Spleen (tissue), 11 donors: Measurements from ENCODE around the gene PTGES2. TPM values are rescaled to one million over a fixed set of nuclear protein-coding genes. Genes with fewer than 3 reads are reported as not detected.

ENCODE experiments used
- DNase-seq: peaks from one replicate; pipeline ENCODE4 v3.0.0-alpha.2; 2020
- H3K27ac ChIP-seq, 8 donors: fragments of 200-600 bp; sonication (generic) in 7 of 8; 1 replicate in 4 of 8; 2 replicates in 4 of 8; pipeline versions ENCODE4 v1.5.0 to v1.8.0; 2016 to 2021; ENCODE audit warnings: inconsistent platforms in 4 of 8, mild to moderate bottlenecking in 4 of 8, moderate library complexity in 1 of 8
- H3K27me3 ChIP-seq, 7 donors: fragments of 200-600 bp; sonication (generic) in 6 of 7; replicated peaks in 1 of 7; 1 replicate in 4 of 7; 2 replicates in 3 of 7; pipeline versions ENCODE4 v1.5.0 to v1.8.0; 2016 to 2021; ENCODE audit warnings: inconsistent platforms in 3 of 7, mild to moderate bottlenecking in 1 of 7
- H3K36me3 ChIP-seq, 6 donors: fragments of 200-600 bp; sonication (generic) in 5 of 6; 1 replicate in 4 of 6; 2 replicates in 2 of 6; pipeline versions ENCODE4 v1.5.0 to v1.8.0; 2016 to 2021; ENCODE audit warnings: inconsistent platforms in 2 of 6
- H3K4me1 ChIP-seq, 6 donors: fragments of 200-600 bp; sonication (generic) in 5 of 6; 1 replicate in 3 of 6; 2 replicates in 3 of 6; pipeline versions ENCODE4 v1.5.0 to v1.8.0; 2016 to 2021; ENCODE audit warnings: inconsistent platforms in 3 of 6
- H3K4me3 ChIP-seq, 8 donors: fragments of 200-600 bp; sonication (generic) in 7 of 8; 1 replicate in 4 of 8; 2 replicates in 4 of 8; pipeline versions ENCODE4 v1.5.0 to v1.8.0; 2016 to 2021; ENCODE audit warnings: inconsistent platforms in 4 of 8, mild to moderate bottlenecking in 4 of 8, moderate library complexity in 2 of 8
- H3K9me3 ChIP-seq, 8 donors: fragments of 200-600 bp; sonication (generic) in 7 of 8; 1 replicate in 4 of 8; 2 replicates in 4 of 8; pipeline versions ENCODE4 v1.5.0 to v1.8.0; 2016 to 2021; ENCODE audit warnings: inconsistent platforms in 4 of 8
- CTCF ChIP-seq, 11 experiments: fragments of 200-600 bp in 7 of 11; fragments of 450-650 bp in 4 of 11; sonication (generic) in 4 of 11; IDR thresholded peaks in 8 of 11; conservative IDR thresholded peaks in 3 of 11; 1 replicate in 7 of 11; 2 replicates in 4 of 11; pipeline versions ENCODE4 v1.4.0 to v1.8.0; 2016 to 2021; ENCODE audit warnings: antibody characterized with exemption in 11 of 11, inconsistent platforms in 4 of 11, mild to moderate bottlenecking in 1 of 11
- POLR2A ChIP-seq, 3 donors: fragments of 450-650 bp; IDR thresholded peaks; one replicate each; pipeline ENCODE4 v1.5.1; 2017; ENCODE audit warnings: antibody characterized with exemption in 3 of 3, mild to moderate bottlenecking in 1 of 3
- POLR2AphosphoS5 ChIP-seq, 3 donors: sonication (generic); formaldehyde crosslinking; IDR thresholded peaks; one replicate each; pipeline ENCODE4 v1.5.1; 2017; ENCODE audit warnings: antibody characterized with exemption in 3 of 3
- WGBS, 5 donors: extraction: QIAGEN DNeasy Blood & Tissue Kit in 3 of 5; methylation state at CpG; one replicate each; pipeline versions ENCODE4 v1.1.5 to v1.1.7; 2013 to 2018; 5-methylcytosine and 5-hydroxymethylcytosine counted together
- intact Hi-C: fragments of 100-400 bp; cut with DNase I; formaldehyde crosslinking; loops from one replicate; pipeline ENCODE4 v1.15.0; 2023; ENCODE audit warnings: low total_unique reads
- polyA plus RNA-seq, 3 donors: library from polyadenylated mRNA; stranded (reverse); fragments of 200-250 nt; gene quantifications; one replicate each; pipeline ENCODE4 v1.2.1, GENCODE V29; 2013
- total RNA-seq, 7 donors: library from RNA; depleted of rRNA in 3 of 7; stranded (reverse); fragments of >200 nt in 3 of 7; fragmentation: NEBNext Ultra II Directional in 4 of 7; extraction: Animal tissue kit (Norgen Biotek cat#: 25700) in 4 of 7; gene quantifications; one replicate each; pipeline versions ENCODE4 v1.1.0 to v1.2.1, GENCODE V29; 2016 to 2021
- donor health status: healthy with polysubstance abuse.
- donor health status: DM: no; HTN: no; CAD: no; lungs with moderate emphysema.
- donor health status: DM: no; HTN: no; CAD: no.
- donor health status: Bipolar disorder and iron deficiency.
- donor health status: healthy.
- donor health status: DM: no; HTN: no; CAD: no.
- donor health status: DM: yes; HTN: yes; CAD: no.

Gene PTGES2
- total and polyA plus RNA-seq, 10 donors: 45.2 to 71.2 (median 56.5) TPM

GRCh38 chr9:128142061-128142460, 14.5 kb upstream of the PTGES2 start:
- Histone ChIP-seq H3K4me3 (no peak overlapping the region), H3K27ac (no peak overlapping the region), H3K9me3 (no peaks in the 10 kb centered on the region), H3K4me1 (peaks cover 0 to 34% (median 4%) of the 10 kb centered on the region in 6 donors), H3K27me3 (no peaks in the 10 kb centered on the region), H3K36me3 (no peaks in the 10 kb centered on the region)
- 30 to 51% (median 49%) methylated on average over 4 of the region's 4 CpGs for WGBS, 5 donors
- intact Hi-C loops: no loop called here
- TF ChIP-seq POLR2A (IDR thresholded peaks at IDR 0.05): no peak
- TF ChIP-seq CTCF (IDR thresholded peaks at IDR 0.05 in 8 of 11, conservative IDR thresholded peaks at IDR 0.05 in 3 of 11): no peak
- TF ChIP-seq POLR2AphosphoS5 (IDR thresholded peaks at IDR 0.05): no peak
- DNase-seq: peak; percentile 40

GRCh38 chr9:128141604-128142003, 14.1 kb upstream of the PTGES2 start:
- Histone ChIP-seq H3K4me1 (peaks cover 0 to 34% (median 4%) of the 10 kb centered on the region in 6 donors), H3K27ac (no peak overlapping the region), H3K27me3 (no peaks in the 10 kb centered on the region), H3K36me3 (no peaks in the 10 kb centered on the region), H3K4me3 (no peak overlapping the region), H3K9me3 (no peaks in the 10 kb centered on the region)
- intact Hi-C loops: no loop called here
- TF ChIP-seq POLR2AphosphoS5 (IDR thresholded peaks at IDR 0.05) (no peak), POLR2A (IDR thresholded peaks at IDR 0.05) (no peak), CTCF (IDR thresholded peaks at IDR 0.05 in 8 of 11, conservative IDR thresholded peaks at IDR 0.05 in 3 of 11) (no peak)
- DNase-seq: peak; percentile 41
- 87 to 98% (median 94%) methylated on average over 3 of the region's 3 CpGs for WGBS, 5 donors

GRCh38 chr9:128139621-128140020, 12.1 kb upstream of the PTGES2 start:
- H3K4me3 ChIP-seq: no peak overlapping the region
- intact Hi-C loops: no loop called here
- H3K27me3 ChIP-seq: no peaks in the 10 kb centered on the region
- WGBS, 5 donors: 38 to 98% (median 86%) methylated on average over 3 to 14 of the region's 16 CpGs
- no peaks in the 10 kb centered on the region for H3K36me3 ChIP-seq
- peaks cover 0 to 25% (median 4%) of the 10 kb centered on the region in 6 donors for H3K4me1 ChIP-seq
- DNase-seq: no peak
- TF ChIP-seq CTCF (IDR thresholded peaks at IDR 0.05 in 8 of 11, conservative IDR thresholded peaks at IDR 0.05 in 3 of 11) (no peak), POLR2AphosphoS5 (IDR thresholded peaks at IDR 0.05) (no peak), POLR2A (IDR thresholded peaks at IDR 0.05) (no peak)
- H3K27ac ChIP-seq: no peak overlapping the region
- no peaks in the 10 kb centered on the region for H3K9me3 ChIP-seq

GRCh38 chr9:128138001-128138400, 10.5 kb upstream of the PTGES2 start:
- Histone ChIP-seq H3K4me1 (peaks cover 0 to 12% (median 2%) of the 10 kb centered on the region in 6 donors), H3K4me3 (no peak overlapping the region), H3K36me3 (no peaks in the 10 kb centered on the region), H3K27me3 (no peaks in the 10 kb centered on the region), H3K27ac (no peak overlapping the region), H3K9me3 (no peaks in the 10 kb centered on the region)
- no peak for TF ChIP-seq CTCF (IDR thresholded peaks at IDR 0.05 in 8 of 11, conservative IDR thresholded peaks at IDR 0.05 in 3 of 11)
- TF ChIP-seq POLR2A (IDR thresholded peaks at IDR 0.05): no peak
- TF ChIP-seq POLR2AphosphoS5 (IDR thresholded peaks at IDR 0.05): no peak
- peak; percentile 23 for DNase-seq
- WGBS, 5 donors: 74 to 95% (median 84%) methylated on average over 3 of the region's 3 CpGs
- intact Hi-C loops: no loop called here
